Chondrocyte (in vitro differentiated cells): ENCODE results near the gene NFIL3. TPM values are rescaled to one million over a fixed set of nuclear protein-coding genes. Genes with fewer than 3 reads are reported as not detected.

Source experiments
- DNase-seq: peaks from one replicate; pipeline ENCODE4 v3.0.0; 2021; ENCODE audit warnings: mixed read lengths, low spot score
- H3K27ac Mint-ChIP-seq: one replicate; pipeline ENCODE4 v1.8.0; 2021; ENCODE audit warnings: mild to moderate bottlenecking, moderate library complexity, mixed read lengths; ENCODE audit not compliant: unreplicated experiment
- H3K27me3 Mint-ChIP-seq: 2 replicates; pipeline ENCODE4 v1.8.0; 2021; ENCODE audit warnings: low read depth, mixed read lengths
- H3K36me3 Mint-ChIP-seq: 2 replicates; pipeline ENCODE4 v1.8.0; 2021; ENCODE audit warnings: low read depth, mixed read lengths
- H3K4me1 Mint-ChIP-seq: 2 replicates; pipeline ENCODE4 v1.8.0; 2021; ENCODE audit warnings: low read depth, mild to moderate bottlenecking, mixed read lengths
- H3K4me3 Mint-ChIP-seq: one replicate; pipeline ENCODE4 v1.8.0; 2021; ENCODE audit warnings: mild to moderate bottlenecking, moderate library complexity, mixed read lengths; ENCODE audit not compliant: unreplicated experiment
- H3K9me3 Mint-ChIP-seq: 2 replicates; pipeline ENCODE4 v1.8.0; 2021; ENCODE audit warnings: low read depth, mixed read lengths
- total RNA-seq: library from RNA; stranded (reverse); gene quantifications from 3 replicates; pipeline ENCODE4 v1.2.1, GENCODE V29; 2021
- TF ChIP-seq, protein P1 (sequence below): fragments of 200-600 bp; sonication (generic); IDR thresholded peaks from 2 replicates; pipeline ENCODE4 v1.5.0; 2021; ENCODE audit warnings: antibody characterized with exemption, mild to moderate bottlenecking, moderate library complexity

The NFIL3 gene
- total RNA-seq, 1 donor from 2014 or later: 43.2 TPM

DNA sequence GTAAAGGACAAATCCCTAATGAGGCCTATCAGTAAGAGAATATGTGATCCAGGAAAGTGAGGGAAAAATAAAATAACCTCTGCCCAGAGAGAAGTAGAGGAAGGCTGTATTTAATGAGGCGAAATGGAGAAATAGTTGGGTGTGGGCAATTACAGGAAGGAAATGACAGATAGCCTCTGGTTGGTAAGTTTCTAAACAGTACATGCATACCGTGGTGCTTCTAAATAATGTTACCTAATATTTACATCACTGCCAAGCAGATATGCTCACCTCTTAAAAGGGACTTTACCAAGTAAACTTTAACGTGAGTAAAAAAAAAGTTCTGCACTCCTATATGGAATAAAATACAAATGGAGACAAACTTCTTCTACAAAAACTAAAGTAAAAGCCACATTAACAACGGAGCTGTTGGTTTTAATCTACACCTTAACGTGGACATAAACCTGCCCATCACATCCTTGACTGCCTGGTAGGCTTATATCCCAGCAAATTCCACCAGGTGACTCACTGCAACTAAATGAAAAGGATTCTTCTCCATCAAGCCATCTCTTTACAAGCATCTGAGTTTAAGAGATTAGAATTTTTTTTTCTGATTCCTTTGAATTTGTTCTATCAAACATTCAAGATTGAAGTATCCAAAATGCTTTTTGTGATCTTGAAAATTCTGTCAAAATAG, 12.4 kb downstream of the NFIL3 start:
- Mint-ChIP-seq H3K27me3 (no peaks in the 10 kb centered on the region), H3K27ac (no peak overlapping the region), H3K4me3 (no peak overlapping the region), H3K36me3 (peaks cover 28% of the 10 kb centered on the region), H3K9me3 (no peaks in the 10 kb centered on the region), H3K4me1 (peaks cover 39% of the 10 kb centered on the region)
- no peak for DNase-seq
- TF ChIP-seq, protein P1, sequence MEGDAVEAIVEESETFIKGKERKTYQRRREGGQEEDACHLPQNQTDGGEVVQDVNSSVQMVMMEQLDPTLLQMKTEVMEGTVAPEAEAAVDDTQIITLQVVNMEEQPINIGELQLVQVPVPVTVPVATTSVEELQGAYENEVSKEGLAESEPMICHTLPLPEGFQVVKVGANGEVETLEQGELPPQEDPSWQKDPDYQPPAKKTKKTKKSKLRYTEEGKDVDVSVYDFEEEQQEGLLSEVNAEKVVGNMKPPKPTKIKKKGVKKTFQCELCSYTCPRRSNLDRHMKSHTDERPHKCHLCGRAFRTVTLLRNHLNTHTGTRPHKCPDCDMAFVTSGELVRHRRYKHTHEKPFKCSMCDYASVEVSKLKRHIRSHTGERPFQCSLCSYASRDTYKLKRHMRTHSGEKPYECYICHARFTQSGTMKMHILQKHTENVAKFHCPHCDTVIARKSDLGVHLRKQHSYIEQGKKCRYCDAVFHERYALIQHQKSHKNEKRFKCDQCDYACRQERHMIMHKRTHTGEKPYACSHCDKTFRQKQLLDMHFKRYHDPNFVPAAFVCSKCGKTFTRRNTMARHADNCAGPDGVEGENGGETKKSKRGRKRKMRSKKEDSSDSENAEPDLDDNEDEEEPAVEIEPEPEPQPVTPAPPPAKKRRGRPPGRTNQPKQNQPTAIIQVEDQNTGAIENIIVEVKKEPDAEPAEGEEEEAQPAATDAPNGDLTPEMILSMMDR: no peak

DNA sequence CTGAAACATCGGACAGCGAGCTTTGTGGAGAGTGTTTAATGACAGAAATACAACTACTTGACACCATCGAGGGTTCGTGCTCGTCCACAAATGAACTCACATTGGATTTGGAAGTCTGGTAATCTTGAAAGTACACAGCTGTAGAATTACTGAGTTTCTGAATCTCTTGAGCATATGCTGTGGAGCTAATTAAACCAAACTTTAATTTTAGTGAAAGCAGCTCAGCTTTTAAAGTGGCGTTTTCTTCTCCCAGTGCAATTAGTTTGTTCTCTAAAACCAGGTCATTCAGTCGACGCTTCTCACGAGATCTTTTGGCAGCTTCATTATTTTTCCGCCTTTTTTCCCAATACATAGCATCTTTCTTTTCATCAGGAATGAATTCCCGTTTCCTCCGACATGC, 13.5 kb downstream of the NFIL3 start:
- Mint-ChIP-seq H3K4me3 (no peak overlapping the region), H3K27me3 (no peaks in the 10 kb centered on the region), H3K9me3 (no peaks in the 10 kb centered on the region), H3K27ac (no peak overlapping the region), H3K4me1 (peaks cover 28% of the 10 kb centered on the region), H3K36me3 (peaks cover 28% of the 10 kb centered on the region)
- DNase-seq: no peak
- TF ChIP-seq, protein P1: no peak

- no peaks in the 10 kb centered on the region for H3K9me3 Mint-ChIP-seq
- TF ChIP-seq, protein P1: no peak
- no peaks in the 10 kb centered on the region for H3K27me3 Mint-ChIP-seq
- H3K4me1 Mint-ChIP-seq: peaks cover 17% of the 10 kb centered on the region
- H3K4me3 Mint-ChIP-seq: no peak overlapping the region
- H3K36me3 Mint-ChIP-seq: peaks cover 32% of the 10 kb centered on the region
- DNase-seq: no peak
- no peak overlapping the region for H3K27ac Mint-ChIP-seq
These were observed 15.2 kb downstream of the NFIL3 start for GRCh38 chr9:91408475-91408874.

DNA sequence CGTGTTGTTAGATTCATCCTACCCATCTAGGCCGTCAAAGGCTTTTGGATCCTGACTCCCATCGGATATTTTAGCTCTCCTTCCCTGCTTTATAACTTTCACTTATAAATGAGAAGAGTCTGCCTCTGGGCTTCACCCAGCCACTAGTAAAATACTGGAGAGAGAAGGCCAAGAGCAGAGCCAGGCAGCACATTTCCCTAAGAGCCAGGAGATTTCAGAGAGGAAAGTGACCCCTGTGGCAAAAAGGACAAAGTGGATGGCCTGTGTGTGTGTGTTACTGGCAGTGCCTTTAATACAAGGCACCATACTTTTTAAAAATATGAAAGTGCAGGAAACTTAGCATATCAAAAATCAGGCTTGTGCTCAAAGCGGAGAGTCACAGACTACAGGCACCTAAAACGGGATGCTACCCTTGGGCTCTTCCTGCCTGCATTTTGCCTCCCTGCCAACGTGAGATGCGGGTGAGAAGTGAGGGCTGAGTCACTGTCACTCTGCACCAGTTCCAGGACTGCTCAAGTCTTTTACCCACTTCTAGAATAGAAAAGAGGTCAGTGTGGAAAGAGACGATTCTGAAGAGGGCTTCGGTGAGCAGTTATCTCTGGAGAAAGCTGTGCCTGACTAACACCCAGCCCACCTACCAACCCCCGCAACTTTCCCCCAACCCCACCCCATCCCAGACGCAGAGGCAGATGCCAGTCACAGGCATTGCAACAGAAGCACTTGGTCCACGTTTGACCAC, 15.9 kb downstream of the NFIL3 start:
- no peak for DNase-seq
- Mint-ChIP-seq H3K27me3 (no peaks in the 10 kb centered on the region), H3K4me1 (peaks cover 14% of the 10 kb centered on the region), H3K36me3 (peaks cover 32% of the 10 kb centered on the region), H3K9me3 (no peaks in the 10 kb centered on the region), H3K27ac (no peak overlapping the region), H3K4me3 (no peak overlapping the region)
- TF ChIP-seq, protein P1: no peak

GRCh38 chr9:91405343-91406077, 18.1 kb downstream of the NFIL3 start:
- H3K4me1 Mint-ChIP-seq: peaks cover 1% of the 10 kb centered on the region

More at GRCh38 chr9:91405343-91406077, 18.1 kb downstream of the NFIL3 start:
- Mint-ChIP-seq H3K27ac (no peak overlapping the region), H3K9me3 (no peaks in the 10 kb centered on the region), H3K4me3 (no peak overlapping the region), H3K27me3 (no peaks in the 10 kb centered on the region), H3K36me3 (peaks cover 28% of the 10 kb centered on the region)
- TF ChIP-seq, protein P1: no peak
- DNase-seq: no peak
